IPS-NIHi11 (cell line): ENCODE results near the gene WDR18.

Experiments
- DNase-seq: peaks from one replicate; pipeline ENCODE4 v3.0.0; 2012; ENCODE audit warnings: mixed read lengths, low spot score

Gene WDR18

GRCh38 chr19:964761-965694 is 19.1 kb upstream of the WDR18 start:
- DNase-seq = no peak

- no peak for DNase-seq
Observed at GRCh38 chr19:966485-967088, 17.6 kb upstream of the WDR18 start.

DNA sequence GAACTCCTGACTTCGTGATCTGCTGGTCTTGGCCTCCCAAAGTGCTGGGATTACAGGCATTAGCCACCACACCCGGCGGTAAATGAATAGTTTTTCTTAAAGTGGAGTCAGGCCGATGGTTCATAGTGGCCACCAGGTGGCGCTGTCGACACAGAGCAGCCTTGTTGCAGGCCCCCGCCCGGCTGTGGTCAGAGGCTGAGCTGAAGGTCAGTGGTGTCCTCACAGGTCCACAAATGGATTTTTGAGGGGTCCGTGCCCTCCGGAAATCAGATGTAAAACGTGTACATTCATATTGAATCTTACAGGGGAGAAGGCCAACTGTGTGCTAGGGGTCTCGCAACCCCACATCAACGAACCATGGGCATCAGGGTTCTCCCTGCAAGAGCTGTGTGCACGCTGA is 13.4 kb upstream of the WDR18 start:
- no peak for DNase-seq

DNA sequence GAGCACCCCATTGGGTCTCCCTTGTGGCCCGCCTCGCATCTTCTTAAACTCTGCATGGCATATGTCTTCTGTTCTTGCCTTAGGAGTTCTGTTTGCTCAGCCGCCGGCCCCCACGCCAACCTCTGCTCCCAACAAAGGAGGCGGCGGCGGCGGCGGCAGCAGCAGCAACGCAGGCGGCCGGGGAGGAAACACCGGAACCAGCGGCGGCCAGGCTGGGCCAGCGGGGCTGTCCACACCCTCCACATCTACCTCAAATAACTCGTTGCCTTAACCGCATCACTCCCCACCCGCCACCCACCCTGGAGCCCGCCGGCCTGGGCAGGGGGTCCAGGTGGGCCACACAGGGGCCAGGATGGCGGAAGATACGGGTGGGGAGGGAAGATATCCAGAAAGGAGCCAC is 12.3 kb upstream of the WDR18 start:
- DNase-seq = no peak

- DNase-seq = no peak
Observed at GRCh38 chr19:972281-972680, 11.9 kb upstream of the WDR18 start.

- DNase-seq = no peak
Observed at GRCh38 chr19:973726-974563, 10.2 kb upstream of the WDR18 start.

DNA sequence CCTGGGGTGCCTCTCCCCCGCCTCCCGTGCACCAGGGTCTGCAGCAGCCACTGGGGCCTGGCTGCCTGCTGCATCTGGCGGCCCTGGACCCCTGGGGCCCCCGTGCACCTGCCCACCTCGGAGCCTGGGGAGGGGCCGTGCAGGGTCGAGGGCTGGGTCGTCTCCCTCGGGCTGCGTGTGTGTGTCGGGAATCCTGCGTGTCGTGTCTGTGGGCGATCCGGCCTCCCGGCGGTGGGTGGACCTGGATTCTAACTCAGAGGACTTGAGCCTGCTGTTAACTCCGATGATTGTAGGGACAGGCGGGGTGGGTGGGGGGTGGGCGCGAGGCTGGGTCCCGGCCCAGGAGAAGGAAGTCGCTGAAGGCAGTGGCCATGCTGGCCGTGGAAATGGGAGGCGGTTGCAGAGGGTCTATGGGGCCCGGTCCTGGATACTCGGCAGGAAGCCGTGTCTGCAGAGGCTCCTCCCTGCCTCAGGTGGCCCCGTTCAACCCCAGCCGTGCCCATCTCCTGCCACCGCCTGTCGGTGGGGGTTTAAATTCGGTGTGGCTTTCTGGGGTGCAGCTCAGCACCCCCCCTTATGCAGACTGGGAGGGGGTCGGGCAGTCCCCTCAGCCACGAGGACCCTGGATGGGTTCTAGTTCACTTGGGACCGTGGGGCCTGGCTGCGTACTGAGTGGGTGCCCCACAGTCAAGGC is 9.4 kb upstream of the WDR18 start:
- DNase-seq = no peak

DNA sequence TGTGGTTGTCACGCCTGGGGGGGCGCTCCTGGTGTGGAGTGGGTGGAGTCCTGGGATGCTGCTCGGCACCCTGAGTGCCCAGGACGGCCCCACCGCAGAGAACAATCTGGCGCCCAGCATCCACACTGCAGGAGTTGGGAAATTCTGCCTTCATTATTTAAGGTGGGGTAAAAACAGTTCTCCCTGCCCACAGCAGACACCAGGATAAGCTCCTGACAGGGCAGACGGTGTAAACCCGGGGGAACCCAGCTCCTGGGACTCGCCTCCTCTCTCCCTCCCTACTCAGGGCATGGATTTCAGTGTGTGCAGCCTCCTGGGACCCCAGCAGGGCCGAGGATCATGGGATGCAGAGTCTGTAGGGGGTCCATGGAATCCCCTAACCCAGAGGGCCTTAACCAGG is 7.7 kb upstream of the WDR18 start:
- no peak for DNase-seq

- no peak for DNase-seq
Observed at GRCh38 chr19:977058-977464, 7.1 kb upstream of the WDR18 start.

DNA sequence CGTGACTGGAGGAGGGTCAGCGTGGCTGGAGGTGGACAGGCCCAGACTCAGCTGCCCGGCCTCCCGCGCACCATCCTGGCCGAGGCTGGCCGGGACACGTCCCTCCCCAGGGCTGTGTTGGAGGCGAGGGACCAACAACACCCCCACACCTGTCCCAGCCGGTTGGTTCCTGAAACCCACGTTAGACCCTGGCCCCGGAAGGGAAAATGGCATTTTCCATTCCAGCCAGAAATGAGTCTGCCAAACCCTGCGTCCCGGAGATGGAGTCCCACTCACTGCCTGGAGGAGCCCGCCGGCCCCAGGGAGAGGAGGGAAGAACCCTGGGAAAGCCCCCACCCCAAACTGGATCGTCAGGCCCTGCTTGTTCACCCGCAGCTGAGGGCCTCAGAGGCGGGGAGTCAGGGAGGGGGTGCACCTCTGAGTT is 4.8 kb upstream of the WDR18 start:
- no peak for DNase-seq

- peak; percentile 76 for DNase-seq
Observed at GRCh38 chr19:980133-980998, 3.8 kb upstream of the WDR18 start.

- peak; percentile 99 for DNase-seq
Observed at GRCh38 chr19:982567-983170, 1.5 kb upstream of the WDR18 start.

- no peak for DNase-seq
Observed at GRCh38 chr19:986083-986482, 1.9 kb downstream of the WDR18 start.

DNA sequence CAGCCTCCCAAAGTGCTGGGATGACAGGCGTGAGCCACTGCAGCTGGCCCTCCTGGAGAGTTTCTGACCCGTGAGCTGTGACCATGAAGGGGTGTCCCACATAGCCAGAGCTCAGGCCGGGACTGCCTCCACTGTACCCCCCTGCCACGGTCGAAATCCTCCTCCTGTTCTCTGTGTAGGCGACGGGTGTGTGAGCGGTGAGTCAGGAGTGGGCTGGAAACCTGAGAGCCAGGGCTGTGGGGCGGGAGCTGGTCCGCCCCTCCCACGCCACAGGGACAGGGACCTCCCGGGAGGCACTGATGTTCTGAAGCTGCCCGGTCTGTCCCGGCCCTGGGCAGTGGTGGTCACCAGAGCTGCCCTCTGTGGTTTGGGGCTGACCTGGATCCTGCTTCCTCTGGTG is 3.9 kb downstream of the WDR18 start:
- DNase-seq = no peak

- no peak for DNase-seq
Observed at GRCh38 chr19:988510-988909, 4.4 kb downstream of the WDR18 start.

GRCh38 chr19:989381-990081 is 5.4 kb downstream of the WDR18 start:
- DNase-seq = no peak

DNA sequence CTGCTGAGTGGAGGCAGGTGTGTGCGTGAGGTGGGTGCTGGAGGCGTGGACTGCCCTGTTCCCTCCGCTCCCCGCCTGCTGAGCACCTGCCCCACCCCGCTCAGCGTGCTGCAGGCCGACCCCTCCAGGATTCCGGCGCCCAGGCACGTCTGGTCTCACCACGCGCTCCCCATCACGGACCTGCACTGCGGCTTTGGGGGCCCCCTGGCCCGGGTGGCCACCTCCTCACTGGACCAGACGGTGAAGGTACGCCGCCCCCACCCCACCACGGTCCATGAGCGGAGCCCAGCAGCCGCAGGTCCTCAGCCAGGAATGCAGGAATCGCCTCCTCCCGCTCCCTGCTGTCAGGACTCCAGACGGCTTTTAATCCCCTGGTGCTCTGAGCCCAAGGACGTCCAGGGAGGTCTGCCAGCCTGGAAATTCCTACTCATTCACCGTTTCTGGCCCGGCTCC is 6.0 kb downstream of the WDR18 start:
- DNase-seq = no peak

DNA sequence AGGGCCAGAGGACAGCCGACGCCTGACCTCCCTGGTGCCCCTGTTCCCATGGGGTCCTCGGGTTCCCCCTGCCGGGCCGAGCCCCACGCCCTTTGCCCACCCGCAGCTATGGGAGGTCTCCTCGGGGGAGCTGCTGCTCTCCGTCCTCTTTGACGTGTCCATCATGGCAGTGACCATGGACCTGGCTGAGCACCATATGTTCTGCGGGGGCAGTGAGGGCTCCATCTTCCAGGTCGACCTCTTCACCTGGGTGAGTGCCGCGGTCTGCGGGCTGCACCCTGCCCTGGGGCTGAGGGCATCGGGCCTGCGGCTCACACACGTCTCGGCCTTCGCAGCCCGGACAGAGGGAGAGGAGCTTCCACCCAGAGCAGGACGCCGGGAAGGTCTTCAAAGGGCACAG is 6.6 kb downstream of the WDR18 start:
- no peak for DNase-seq

- DNase-seq = peak; percentile 71
Observed at GRCh38 chr19:991174-991931, 7.2 kb downstream of the WDR18 start.
